ENCODE data around the gene MUTYH.

- TF ChIP-seq EZH2 (IDR thresholded peaks at IDR 0.05; ENCODE audit: insufficient read depth, poor library complexity, severe bottlenecking) (no peak), EZH2phosphoT487 (IDR thresholded peaks at IDR 0.05; ENCODE audit: insufficient read depth, low read depth) (no peak)
Measured at GRCh38 chr1:45381243-45381642, 41.0 kb upstream of the MUTYH start.

Measured in GM23248 (cell line).